AG08396 (cell line): Measurements from ENCODE around the gene C3orf22.
A peak's percentile ranks its signal among the peaks of the same experiment; 100 is the strongest.

Source experiments
- DNase-seq: peaks from one replicate; pipeline ENCODE4 v3.0.0; 2012; ENCODE audit warnings: low spot score, mixed read lengths

The C3orf22 gene

DNA sequence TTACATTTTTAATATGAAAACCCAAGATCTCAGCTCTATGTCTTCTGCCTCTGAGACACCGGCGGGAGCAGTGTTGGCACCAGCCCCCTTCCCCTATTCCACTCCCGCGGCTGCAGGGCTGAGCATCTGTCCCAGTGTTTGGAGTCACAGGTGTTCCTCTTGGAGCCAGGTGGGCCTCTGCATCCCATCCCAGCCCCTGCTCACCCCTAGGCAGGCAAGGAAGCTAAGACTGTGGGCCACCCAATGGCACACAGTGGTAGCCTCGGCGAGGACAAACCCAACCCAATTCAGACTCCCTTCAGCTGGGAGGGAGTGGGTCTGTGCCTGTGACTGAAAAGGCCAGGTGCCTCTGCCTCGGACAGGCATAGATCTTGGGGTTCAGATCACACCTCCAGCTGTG is 31.7 kb downstream of the C3orf22 start:
- no peak for DNase-seq

DNA sequence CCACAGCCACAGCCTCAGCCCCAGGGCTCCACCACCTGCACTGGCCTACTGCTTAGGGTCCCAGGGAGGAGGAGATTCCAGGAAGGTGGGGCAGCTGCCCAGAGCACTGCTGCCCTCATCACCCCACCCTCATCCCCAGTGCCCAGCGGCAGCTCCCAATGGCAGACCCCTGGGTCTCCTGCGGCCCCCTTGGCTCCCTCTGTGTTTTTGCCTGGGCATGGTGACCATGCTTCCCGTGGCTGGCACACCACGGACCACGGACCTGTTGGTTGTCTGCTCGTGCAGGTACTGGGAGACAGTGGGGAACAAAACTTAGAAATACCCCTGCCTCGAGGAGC is 32.1 kb downstream of the C3orf22 start:
- no peak for DNase-seq

DNA sequence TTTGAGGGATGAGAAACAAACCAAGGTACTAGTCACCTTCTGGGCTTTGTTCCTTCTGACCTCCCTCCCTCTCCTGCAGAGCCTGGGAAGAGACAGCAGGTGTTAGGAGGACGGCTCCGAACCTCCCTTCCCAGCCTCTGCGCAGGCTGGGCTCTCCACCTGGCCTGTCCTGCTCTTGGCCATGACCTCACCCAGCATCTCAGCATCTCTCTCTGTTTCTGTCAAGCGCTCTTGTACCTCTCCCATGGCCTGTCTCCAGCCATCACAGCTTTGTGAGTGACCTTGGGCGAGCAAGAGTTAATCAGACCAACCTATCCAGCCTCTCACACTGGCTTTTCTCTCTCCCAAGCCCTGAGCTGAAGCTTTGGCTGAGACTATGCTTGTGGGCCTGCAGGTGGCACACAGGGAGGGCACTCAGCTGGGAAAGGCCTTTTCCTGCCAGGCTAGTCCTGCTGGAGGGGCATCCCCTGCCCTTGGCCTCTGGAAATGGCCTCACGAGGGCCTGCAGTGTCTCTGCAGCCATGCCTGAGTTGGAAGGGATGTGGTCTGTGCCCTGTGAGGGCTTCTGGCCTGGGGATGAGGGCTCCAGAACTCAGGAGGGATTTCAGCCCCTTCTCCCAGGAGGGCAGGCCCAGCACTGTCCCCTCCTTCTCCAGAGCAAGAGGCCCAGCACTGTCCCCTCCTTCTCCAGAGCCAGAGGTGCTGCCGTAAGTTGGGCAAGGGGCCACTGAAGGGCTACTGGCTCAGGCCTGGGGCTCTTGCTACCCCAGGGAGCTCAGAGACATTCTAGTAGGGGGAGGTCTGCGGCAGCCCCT is 32.7 kb downstream of the C3orf22 start:
- no peak for DNase-seq

GRCh38 chr3:126525091-126525852 is 33.5 kb downstream of the C3orf22 start:
- DNase-seq, result no peak

GRCh38 chr3:126524429-126524988 is 34.2 kb downstream of the C3orf22 start:
- DNase-seq, result no peak

DNA sequence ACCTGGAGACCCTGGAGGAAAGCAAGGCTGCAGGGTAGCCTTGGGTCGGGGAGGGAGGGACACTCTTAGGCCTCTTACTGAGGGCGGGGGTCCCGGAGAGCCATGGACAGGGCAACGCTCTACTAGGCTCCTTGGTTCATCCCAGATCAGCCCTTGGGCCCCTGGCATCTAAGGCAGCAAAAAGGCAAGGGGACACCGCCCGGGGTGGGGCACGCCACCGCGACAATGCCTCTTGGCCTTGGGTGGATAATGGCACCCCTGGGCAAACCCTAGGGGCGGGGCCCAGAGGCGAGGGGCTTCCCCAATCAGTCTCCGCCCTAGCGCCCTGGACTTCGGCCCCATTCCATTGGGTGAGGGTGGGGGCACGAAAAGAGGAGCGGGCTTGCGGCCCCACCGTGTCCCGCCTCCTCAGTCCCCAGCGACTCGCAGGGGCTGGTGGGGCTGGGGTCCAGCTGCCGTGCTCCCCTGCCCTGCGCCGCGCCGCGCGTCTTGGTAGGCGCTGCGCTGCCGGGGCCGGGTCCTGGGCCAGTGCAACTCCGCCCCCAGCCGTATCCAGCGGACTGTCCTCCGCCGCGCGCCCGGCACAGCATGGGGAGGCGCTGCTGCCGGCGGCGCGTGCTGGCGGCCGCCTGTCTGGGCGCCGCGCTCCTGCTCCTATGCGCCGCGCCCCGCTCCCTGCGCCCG is 34.8 kb downstream of the C3orf22 start, which contains the start of gene CHST13:
CHST13 (plus strand) TSS at position 411 of the 684 bp plus-strand sequence; CDS start at position 589, 178 bp downstream.
- peak; percentile 76 for DNase-seq

GRCh38 chr3:126522363-126522788 is 36.4 kb downstream of the C3orf22 start:
- DNase-seq, result peak; percentile 89

DNA sequence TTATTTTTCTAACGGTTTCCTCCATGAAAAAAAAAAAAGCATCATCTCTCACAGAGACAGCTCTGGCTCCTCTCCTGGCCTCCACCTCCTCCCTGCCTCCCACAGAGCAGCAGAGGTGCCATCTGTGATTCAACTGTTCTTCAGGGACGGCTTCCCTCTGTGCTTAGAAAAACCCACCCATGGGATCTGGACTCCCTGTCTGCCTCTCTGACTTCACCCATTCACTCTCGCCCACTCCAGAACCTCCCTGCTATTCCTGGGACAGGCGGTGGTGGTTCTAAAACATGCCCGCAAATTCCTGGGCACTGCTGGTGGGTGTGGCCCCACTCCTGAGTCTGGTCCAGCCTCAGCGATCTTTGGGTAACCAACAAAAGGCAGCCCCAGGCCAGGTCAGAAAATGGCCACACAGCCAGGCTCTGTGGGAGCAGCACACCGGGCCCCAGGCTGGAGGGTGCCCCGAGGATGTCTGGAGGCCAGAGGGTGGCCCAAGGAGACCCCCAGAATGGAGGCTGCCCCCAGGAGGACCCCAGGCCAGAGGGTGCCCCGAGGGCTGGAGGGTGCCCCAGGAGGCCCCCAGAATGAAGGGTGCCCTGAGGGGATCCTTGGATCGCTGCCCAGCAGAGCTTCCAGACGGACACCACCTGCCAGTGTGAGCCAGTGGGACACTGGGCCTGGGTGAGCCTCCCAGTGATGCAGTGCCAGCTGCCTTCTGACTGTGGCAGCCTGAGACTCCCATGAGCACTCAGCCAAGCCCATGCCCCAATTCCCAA is 37.4 kb downstream of the C3orf22 start:
- DNase-seq, result no peak

- no peak for DNase-seq
Measured at GRCh38 chr3:126519506-126520455, 39.0 kb downstream of the C3orf22 start.

DNA sequence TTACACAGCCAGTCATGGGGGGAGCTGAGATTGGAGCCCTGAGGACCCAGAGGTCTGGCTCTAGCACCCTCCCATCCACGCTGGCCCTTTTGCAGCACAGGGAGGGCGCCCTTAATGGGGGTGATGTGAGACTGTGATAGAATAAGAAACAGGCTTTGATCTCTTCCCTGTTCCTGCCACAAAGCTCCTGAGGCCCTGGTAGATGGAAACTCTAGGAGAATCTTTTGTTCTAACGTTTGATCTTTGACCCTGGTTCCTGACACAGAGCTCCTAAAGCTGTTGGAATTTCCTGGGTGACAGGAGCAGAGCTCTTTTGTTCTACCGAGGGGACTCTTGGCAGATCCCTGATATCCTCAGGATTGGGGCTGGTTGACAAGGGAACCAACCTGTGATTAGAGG is 40.0 kb downstream of the C3orf22 start:
- DNase-seq, result no peak

DNA sequence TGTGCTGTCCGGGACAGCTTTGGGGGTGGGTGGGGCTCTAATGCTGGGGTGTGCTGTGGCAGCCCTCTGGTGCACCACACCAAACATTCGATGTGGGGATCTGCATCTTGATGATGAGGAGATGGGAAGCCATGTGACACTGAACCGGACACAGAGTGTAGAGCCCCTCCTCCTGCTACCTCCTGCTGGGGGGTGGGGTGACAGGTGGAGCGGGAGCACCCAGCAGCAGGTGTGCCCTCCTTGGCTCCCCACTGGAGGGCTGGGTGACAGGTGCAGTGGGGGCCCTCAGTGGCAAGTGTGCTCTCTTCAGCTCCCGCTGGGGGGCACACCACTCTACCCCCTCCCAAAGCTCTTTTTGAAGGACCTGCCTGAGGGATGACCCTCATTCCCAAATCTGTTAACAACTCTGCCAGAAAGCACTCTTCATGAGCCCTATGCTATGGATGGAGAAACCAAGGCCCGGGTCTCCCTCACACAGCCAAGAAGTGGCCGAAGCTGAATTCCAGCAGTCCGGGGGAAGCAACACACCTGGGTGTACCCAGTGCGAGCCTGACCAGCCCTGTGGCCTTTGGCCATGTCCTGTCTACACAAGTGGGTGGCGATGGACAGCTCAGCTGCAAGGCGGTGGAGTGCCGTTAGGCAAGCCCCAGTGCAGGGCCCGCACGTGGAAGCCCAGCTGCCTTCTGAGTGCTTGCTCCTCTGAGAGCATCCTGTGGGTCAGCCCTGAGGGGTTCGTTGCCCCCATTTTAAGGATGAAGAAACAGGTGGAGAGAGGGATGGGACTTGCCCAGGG is 40.5 kb downstream of the C3orf22 start:
- DNase-seq, result no peak

DNA sequence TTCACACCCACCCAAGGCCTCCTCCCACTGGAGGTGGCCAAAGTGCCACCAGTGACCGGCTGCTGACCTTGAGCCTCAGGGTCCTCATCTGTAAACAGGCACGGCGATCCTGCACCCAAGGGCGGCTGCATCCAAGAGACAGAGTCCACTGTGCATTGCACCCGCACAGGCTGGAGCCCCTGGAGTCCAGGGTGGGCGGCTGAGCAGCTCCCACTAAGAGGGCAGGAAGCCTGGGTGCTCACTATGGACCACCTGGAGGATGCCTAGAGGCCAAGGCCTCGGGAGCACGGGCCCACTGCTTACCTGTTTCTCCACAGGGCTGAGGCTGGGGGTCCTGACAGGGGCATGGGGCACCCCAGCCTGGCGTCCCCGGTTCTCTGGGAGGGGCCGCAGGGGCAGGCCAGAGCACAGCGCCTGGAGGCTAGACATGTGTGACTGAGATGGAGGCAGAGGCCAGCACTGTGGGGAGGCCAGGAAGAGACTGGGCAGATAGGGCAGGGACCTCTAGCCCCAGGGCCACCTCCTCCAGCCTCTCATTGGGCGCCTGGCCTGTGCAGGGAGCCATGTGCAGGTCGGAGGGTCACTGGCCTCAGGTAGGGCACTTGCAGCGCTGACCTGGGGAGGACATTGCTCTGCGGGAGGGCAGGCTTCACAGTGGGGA is 41.3 kb downstream of the C3orf22 start, which contains the start of gene UROC1:
UROC1 (minus strand) TSS at position 483 of the 661 bp plus-strand sequence; CDS start at position 429, 54 bp downstream.
- no peak for DNase-seq

DNA sequence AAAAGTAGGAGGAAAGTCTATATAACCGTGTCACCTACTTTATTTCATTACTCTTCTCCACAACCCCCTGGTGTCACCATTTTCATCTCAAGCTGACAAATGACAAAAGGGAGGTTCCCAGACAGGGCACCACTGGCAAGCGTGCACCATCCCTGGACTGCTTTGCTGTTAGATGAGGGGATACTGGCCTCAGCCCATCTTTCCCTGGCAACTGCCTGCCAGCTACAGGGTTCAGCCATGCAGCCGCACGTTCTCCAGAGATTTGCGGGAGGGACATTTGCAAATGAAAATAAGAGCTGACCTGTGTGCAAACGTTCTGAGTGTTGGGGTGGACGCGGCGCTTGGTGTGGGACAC is 41.8 kb downstream of the C3orf22 start:
- no peak for DNase-seq

GRCh38 chr3:126516152-126516935 is 42.4 kb downstream of the C3orf22 start:
- no peak for DNase-seq

- DNase-seq, result no peak
Measured at GRCh38 chr3:126515066-126515706, 43.5 kb downstream of the C3orf22 start.

DNA sequence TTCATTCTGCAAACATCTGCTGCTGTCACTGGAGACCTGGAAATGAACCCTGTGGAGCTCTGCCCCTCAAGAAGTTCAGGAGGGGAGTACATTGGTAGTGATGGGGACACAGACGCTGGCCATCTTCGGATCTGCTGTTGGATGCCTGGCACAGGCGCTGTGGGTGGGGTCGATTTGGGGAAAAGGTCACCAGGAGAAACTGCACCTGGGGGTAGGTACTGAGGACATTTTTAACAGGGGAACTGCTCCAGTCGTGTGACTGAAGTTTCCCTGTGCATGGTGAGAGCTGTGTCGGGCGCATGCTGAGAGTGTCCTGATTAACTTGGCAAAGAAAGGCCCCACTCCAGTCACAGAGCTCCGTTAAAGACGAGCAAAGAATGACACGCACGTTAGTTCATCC is 44.6 kb downstream of the C3orf22 start:
- DNase-seq, result no peak

DNA sequence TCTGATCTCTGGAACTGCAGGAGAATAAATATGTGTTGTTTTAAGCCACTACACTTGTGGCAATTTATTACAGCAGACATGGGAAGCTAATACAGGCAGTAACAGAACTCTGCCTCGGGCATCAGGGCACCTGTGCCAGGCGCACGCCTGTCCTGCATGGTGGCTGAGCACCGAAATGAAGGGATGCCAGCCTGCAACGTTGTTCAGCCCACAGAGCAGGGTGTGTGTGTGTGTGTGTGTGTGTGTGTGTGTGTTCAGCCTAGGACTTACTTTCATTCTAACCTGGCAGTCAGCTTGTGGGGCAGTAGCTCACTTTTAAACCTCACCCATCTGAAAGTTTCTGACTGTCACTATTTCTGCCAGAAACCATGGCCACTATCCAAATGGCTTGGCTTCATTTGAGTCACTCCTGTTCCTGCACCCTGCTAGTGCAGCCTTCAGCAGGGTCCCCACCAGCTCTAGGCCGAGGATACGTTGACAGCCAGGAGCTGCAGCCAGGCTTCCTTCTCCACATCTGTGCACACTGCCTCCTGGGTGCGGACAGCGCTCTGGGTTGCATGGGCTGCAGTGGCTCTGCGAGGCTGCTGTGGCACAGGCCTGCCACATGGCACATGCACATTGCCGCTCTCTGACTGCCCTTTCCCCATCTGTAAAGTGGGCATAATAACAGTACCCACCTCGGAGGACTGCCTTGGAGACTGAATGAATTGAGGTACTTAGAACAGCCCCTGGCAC is 45.6 kb downstream of the C3orf22 start:
- no peak for DNase-seq
